Activated naive CD4-positive, alpha-beta T cell treated with anti-CD3 and anti-CD28 coated beads, Interleukin-2, amount 10 ng/mL, durations not matched to agents 7 days and 5 days (primary cell): ENCODE measurements around the gene SLC19A2.
A peak's percentile ranks its signal among the peaks of the same experiment; 100 is the strongest.
"Not testable (repeated sequence)": the region's sequence is repeated elsewhere in the genome, so short reads cannot be mapped to it uniquely, and the experiment has no call there.

Experiments
- CTCF ChIA-PET: fragments of 350-600 bp; sonication (Branson Sonifier 250); formaldehyde crosslinking; loops from one replicate; lab custom pipeline; 2021; ENCODE audit warnings: antibody characterized with exemption; lab: Charles Lee
- DNase-seq: peaks from one replicate; pipeline ENCODE4 v3.0.0-alpha.2; 2020
- H3K27ac Mint-ChIP-seq: one replicate; pipeline ENCODE4 v1.8.0; 2021; ENCODE audit warnings: mild to moderate bottlenecking, moderate library complexity, mixed read lengths
- H3K27me3 Mint-ChIP-seq: one replicate; pipeline ENCODE4 v1.8.0; 2021; ENCODE audit warnings: mild to moderate bottlenecking, mixed read lengths
- H3K36me3 Mint-ChIP-seq: one replicate; pipeline ENCODE4 v1.8.0; 2021; ENCODE audit warnings: mixed read lengths
- H3K4me1 Mint-ChIP-seq: one replicate; pipeline ENCODE4 v1.8.0; 2021; ENCODE audit warnings: mixed read lengths
- H3K4me3 Mint-ChIP-seq: one replicate; pipeline ENCODE4 v1.8.0; 2021; ENCODE audit warnings: mild to moderate bottlenecking, moderate library complexity, mixed read lengths
- H3K9me3 Mint-ChIP-seq: one replicate; pipeline ENCODE4 v1.8.0; 2021; ENCODE audit warnings: mixed read lengths

SLC19A2 gene

GRCh38 chr1:169485431-169486280 lies at the start of gene SLC19A2:
SLC19A2 (minus strand) TSS chr1:169485944; CDS start chr1:169485766, 178 bp downstream.
- peak; percentile 97 for DNase-seq
- no peaks in the 10 kb centered on the region for H3K9me3 Mint-ChIP-seq
- H3K36me3 Mint-ChIP-seq = peaks cover 14% of the 10 kb centered on the region
- peak within 1 kb of the TSS; percentile 91 for H3K4me3 Mint-ChIP-seq
- peaks cover 42% of the 10 kb centered on the region for H3K4me1 Mint-ChIP-seq
- CTCF ChIA-PET = interaction anchor here (0.8 to 1.2 kb wide), 2 partner anchors 61 to 226 kb away, joined by 3 read pairs; no protein-coding TSS in a partner anchor
- peak within 1 kb of the TSS; percentile 87 for H3K27ac Mint-ChIP-seq
- H3K27me3 Mint-ChIP-seq = peaks cover 3% of the 10 kb centered on the region

- Mint-ChIP-seq H3K27me3 (no peaks in the 10 kb centered on the region), H3K27ac (no peak overlapping the region), H3K36me3 (peaks cover 2% of the 10 kb centered on the region), H3K9me3 (no peaks in the 10 kb centered on the region), H3K4me3 (no peak overlapping the region), H3K4me1 (peaks cover 1% of the 10 kb centered on the region)
- CTCF ChIA-PET = interaction anchor here (2.2 kb wide), 1 partner anchor 11 kb away, joined by 6 read pairs; no protein-coding TSS in a partner anchor
- DNase-seq = no peak
Observed at GRCh38 chr1:169534653-169535052, 48.9 kb upstream of the SLC19A2 start.

- not testable (repeated sequence) for H3K27me3 Mint-ChIP-seq, H3K27ac Mint-ChIP-seq, DNase-seq, H3K36me3 Mint-ChIP-seq, H3K4me3 Mint-ChIP-seq, H3K9me3 Mint-ChIP-seq
- CTCF ChIA-PET = interaction anchor here (2.2 kb wide), 1 partner anchor 12 kb away, joined by 6 read pairs; no protein-coding TSS in a partner anchor
- peaks cover 11% of the 10 kb centered on the region for H3K4me1 Mint-ChIP-seq
Observed at GRCh38 chr1:169533528-169534190, 47.9 kb upstream of the SLC19A2 start.

- H3K27me3 Mint-ChIP-seq = no peaks in the 10 kb centered on the region
- CTCF ChIA-PET = interaction anchor here (2.1 kb wide), 1 partner anchor 16 kb away, joined by 10 read pairs; no protein-coding TSS in a partner anchor
- DNase-seq = no peak
- peaks cover 2% of the 10 kb centered on the region for H3K36me3 Mint-ChIP-seq
- H3K27ac Mint-ChIP-seq = no peak overlapping the region
- H3K4me3 Mint-ChIP-seq = no peak overlapping the region
- no peaks in the 10 kb centered on the region for H3K9me3 Mint-ChIP-seq
- H3K4me1 Mint-ChIP-seq = peaks cover 22% of the 10 kb centered on the region
Observed at GRCh38 chr1:169530448-169530847, 44.7 kb upstream of the SLC19A2 start.

GRCh38 chr1:169529068-169529642 lies 43.4 kb upstream of the SLC19A2 start:
- no peaks in the 10 kb centered on the region for H3K9me3 Mint-ChIP-seq
- H3K27me3 Mint-ChIP-seq = no peaks in the 10 kb centered on the region
- DNase-seq = no peak
- H3K36me3 Mint-ChIP-seq = peaks cover 2% of the 10 kb centered on the region
- H3K27ac Mint-ChIP-seq = peak overlapping the region; percentile 77
- H3K4me1 Mint-ChIP-seq = peaks cover 22% of the 10 kb centered on the region
- peak overlapping the region; percentile 47 for H3K4me3 Mint-ChIP-seq
- CTCF ChIA-PET = interaction anchor here (0.5 to 1.2 kb wide), 5 partner anchors 14 to 1181 kb away, joined by 3 to 4 read pairs (median 3); no protein-coding TSS in a partner anchor

GRCh38 chr1:169528215-169529067 lies 42.7 kb upstream of the SLC19A2 start:
- DNase-seq = no peak
- H3K36me3 Mint-ChIP-seq = peaks cover 5% of the 10 kb centered on the region
- CTCF ChIA-PET = interaction anchor here (0.9 to 1.2 kb wide), 4 partner anchors 14 to 1180 kb away, joined by 3 to 4 read pairs (median 4); no protein-coding TSS in a partner anchor
- H3K9me3 Mint-ChIP-seq = no peaks in the 10 kb centered on the region
- H3K4me1 Mint-ChIP-seq = peaks cover 22% of the 10 kb centered on the region
- H3K4me3 Mint-ChIP-seq = peak overlapping the region; percentile 47
- peak overlapping the region; percentile 77 for H3K27ac Mint-ChIP-seq
- no peaks in the 10 kb centered on the region for H3K27me3 Mint-ChIP-seq

GRCh38 chr1:169527451-169528214 lies 41.9 kb upstream of the SLC19A2 start:
- peaks cover 22% of the 10 kb centered on the region for H3K4me1 Mint-ChIP-seq
- H3K27ac Mint-ChIP-seq = no peak overlapping the region
- CTCF ChIA-PET = interaction anchor here (1.2 kb wide), 1 partner anchor 184 kb away, joined by 4 read pairs; no protein-coding TSS in a partner anchor
- no peak for DNase-seq
- H3K4me3 Mint-ChIP-seq = no peak overlapping the region
- peaks cover 5% of the 10 kb centered on the region for H3K36me3 Mint-ChIP-seq
- no peaks in the 10 kb centered on the region for H3K27me3 Mint-ChIP-seq
- no peaks in the 10 kb centered on the region for H3K9me3 Mint-ChIP-seq

GRCh38 chr1:169527001-169527400 lies 41.3 kb upstream of the SLC19A2 start:
- Mint-ChIP-seq H3K9me3 (no peaks in the 10 kb centered on the region), H3K36me3 (peaks cover 5% of the 10 kb centered on the region), H3K27me3 (no peaks in the 10 kb centered on the region), H3K4me1 (peaks cover 22% of the 10 kb centered on the region), H3K27ac (no peak overlapping the region), H3K4me3 (no peak overlapping the region)
- CTCF ChIA-PET = no interaction called here
- DNase-seq = no peak

GRCh38 chr1:169526120-169526832 lies 40.5 kb upstream of the SLC19A2 start:
- no peak overlapping the region for H3K27ac Mint-ChIP-seq
- CTCF ChIA-PET = no interaction called here
- H3K4me1 Mint-ChIP-seq = peaks cover 22% of the 10 kb centered on the region
- peaks cover 6% of the 10 kb centered on the region for H3K36me3 Mint-ChIP-seq
- no peak for DNase-seq
- H3K4me3 Mint-ChIP-seq = no peak overlapping the region
- no peaks in the 10 kb centered on the region for H3K27me3 Mint-ChIP-seq
- no peaks in the 10 kb centered on the region for H3K9me3 Mint-ChIP-seq

- Mint-ChIP-seq H3K9me3 (no peaks in the 10 kb centered on the region), H3K4me1 (peaks cover 22% of the 10 kb centered on the region), H3K4me3 (no peak overlapping the region), H3K27ac (no peak overlapping the region), H3K27me3 (no peaks in the 10 kb centered on the region), H3K36me3 (peaks cover 8% of the 10 kb centered on the region)
- CTCF ChIA-PET = no interaction called here
- DNase-seq = no peak
Observed at GRCh38 chr1:169525391-169525790, 39.6 kb upstream of the SLC19A2 start.

- Mint-ChIP-seq H3K9me3 (no peaks in the 10 kb centered on the region), H3K36me3 (peaks cover 14% of the 10 kb centered on the region), H3K4me3 (no peak overlapping the region), H3K4me1 (peaks cover 13% of the 10 kb centered on the region), H3K27ac (no peak overlapping the region), H3K27me3 (no peaks in the 10 kb centered on the region)
- CTCF ChIA-PET = no interaction called here
- DNase-seq = no peak
Observed at GRCh38 chr1:169523904-169524303, 38.2 kb upstream of the SLC19A2 start.

GRCh38 chr1:169521226-169521625 lies 35.5 kb upstream of the SLC19A2 start:
- Mint-ChIP-seq H3K4me3 (no peak overlapping the region), H3K27ac (no peak overlapping the region), H3K4me1 (no peaks in the 10 kb centered on the region), H3K27me3 (no peaks in the 10 kb centered on the region), H3K9me3 (no peaks in the 10 kb centered on the region), H3K36me3 (peaks cover 21% of the 10 kb centered on the region)
- CTCF ChIA-PET = no interaction called here
- no peak for DNase-seq
